WI38 (cell line): Measurements from ENCODE around the gene NAA16.

Experiments
- H3K4me3 ChIP-seq: 2 replicates; pipeline ENCODE4 v1.5.1; 2011; ENCODE audit warnings: low read depth, mild to moderate bottlenecking, control low read depth, low read length
- TF ChIP-seq, protein P1 (sequence below): IDR thresholded peaks from 2 replicates; pipeline ENCODE4 v1.5.1; 2012; ENCODE audit warnings: low read depth, mild to moderate bottlenecking, control low read depth, low read length

Gene NAA16

DNA sequence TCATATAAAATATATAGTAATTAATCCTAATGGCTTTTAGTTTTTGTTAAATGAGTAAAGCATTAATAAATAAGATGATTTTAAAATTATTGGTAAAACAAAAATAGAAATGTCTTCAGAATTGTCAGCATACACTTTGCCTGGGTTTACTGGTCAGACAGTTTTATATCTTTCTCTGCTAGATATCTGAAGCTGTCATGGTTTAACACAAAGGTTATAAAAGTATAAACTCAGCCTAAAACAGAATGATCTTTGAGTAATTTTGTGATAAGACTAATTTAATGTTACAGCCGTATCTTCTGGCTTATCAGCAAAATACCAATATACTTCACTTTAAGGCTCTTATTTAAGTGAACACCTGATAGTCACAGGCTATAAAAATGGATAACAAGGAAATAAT lies 17.8 kb upstream of the NAA16 start:
- TF ChIP-seq, protein P1, sequence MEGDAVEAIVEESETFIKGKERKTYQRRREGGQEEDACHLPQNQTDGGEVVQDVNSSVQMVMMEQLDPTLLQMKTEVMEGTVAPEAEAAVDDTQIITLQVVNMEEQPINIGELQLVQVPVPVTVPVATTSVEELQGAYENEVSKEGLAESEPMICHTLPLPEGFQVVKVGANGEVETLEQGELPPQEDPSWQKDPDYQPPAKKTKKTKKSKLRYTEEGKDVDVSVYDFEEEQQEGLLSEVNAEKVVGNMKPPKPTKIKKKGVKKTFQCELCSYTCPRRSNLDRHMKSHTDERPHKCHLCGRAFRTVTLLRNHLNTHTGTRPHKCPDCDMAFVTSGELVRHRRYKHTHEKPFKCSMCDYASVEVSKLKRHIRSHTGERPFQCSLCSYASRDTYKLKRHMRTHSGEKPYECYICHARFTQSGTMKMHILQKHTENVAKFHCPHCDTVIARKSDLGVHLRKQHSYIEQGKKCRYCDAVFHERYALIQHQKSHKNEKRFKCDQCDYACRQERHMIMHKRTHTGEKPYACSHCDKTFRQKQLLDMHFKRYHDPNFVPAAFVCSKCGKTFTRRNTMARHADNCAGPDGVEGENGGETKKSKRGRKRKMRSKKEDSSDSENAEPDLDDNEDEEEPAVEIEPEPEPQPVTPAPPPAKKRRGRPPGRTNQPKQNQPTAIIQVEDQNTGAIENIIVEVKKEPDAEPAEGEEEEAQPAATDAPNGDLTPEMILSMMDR: no peak
- no peak overlapping the region for H3K4me3 ChIP-seq

DNA sequence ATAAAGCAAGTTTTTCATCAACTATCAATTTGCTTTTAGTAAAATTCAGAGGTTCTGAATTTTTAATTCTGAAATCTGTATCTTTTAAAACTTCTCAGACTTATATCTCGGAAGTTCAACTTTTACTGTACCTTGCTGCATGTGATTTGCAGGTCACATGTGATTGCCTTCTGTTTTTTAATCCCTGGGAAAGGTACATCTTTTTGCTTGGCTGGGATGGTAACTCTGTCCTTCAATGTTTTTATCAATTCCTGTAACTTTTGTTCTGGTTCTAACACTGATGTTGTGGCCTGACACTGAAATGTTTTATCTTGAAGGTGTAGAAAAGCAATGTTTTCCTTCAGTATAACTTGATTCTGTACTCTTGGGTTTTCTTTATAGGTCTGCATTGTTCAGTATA lies 16.2 kb upstream of the NAA16 start:
- TF ChIP-seq, protein P1: no peak
- H3K4me3 ChIP-seq: no peak overlapping the region

DNA sequence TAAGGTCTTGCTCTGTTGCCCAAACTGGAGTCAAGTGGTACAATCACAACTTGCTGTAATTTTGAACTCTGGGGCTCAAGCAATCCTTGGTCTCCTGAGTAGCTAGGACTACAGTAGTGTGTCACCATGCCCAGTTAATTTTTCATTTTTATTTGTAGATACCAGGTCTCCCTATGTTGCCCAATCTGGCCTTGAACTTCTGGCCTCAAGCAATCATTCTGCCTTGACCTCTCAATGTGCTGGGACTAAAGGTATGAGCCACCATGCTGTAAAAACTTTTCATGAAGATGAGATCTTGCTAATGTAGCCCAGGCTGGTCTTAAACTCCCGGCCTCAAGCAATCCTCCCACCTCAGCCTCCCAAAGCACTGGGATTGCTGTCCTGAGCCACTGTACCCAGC lies 15.1 kb upstream of the NAA16 start:
- H3K4me3 ChIP-seq: no peak overlapping the region
- TF ChIP-seq, protein P1: no peak

DNA sequence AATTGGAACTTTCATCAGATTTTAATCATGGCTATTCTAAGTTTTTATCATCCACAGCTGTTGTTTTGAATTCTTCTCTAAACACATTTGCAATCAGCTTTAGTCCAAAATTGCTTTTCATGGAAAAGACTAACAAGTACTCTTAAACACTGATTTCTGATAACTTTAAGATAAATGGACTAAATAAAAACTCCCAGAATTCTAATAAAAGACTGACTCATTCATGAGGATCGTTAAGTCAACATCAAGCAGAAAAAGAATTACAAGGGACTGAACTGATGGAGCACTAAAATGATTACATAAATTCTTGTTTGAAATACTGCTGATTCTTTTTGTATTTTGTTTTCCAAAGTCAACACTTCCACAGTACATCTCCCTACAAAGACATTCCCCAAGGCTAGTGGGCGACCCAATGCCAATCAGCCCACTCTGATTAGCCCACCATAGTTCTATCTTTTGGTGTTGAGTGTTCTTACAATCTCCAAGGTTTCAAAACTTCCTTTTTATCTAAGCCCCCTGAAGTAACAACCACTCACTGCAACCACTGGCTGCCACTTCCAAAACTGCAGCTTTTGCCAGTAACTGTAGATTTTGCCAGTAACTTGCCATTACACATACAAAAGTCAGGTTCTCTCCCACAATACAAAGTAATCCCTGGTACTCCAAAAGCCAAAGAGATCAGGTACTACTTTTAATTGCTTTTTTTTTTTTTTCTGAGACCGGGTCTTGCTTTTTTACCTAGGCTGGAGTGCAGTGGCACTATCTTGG lies 14.0 kb upstream of the NAA16 start:
- TF ChIP-seq, protein P1: no peak
- no peak overlapping the region for H3K4me3 ChIP-seq

DNA sequence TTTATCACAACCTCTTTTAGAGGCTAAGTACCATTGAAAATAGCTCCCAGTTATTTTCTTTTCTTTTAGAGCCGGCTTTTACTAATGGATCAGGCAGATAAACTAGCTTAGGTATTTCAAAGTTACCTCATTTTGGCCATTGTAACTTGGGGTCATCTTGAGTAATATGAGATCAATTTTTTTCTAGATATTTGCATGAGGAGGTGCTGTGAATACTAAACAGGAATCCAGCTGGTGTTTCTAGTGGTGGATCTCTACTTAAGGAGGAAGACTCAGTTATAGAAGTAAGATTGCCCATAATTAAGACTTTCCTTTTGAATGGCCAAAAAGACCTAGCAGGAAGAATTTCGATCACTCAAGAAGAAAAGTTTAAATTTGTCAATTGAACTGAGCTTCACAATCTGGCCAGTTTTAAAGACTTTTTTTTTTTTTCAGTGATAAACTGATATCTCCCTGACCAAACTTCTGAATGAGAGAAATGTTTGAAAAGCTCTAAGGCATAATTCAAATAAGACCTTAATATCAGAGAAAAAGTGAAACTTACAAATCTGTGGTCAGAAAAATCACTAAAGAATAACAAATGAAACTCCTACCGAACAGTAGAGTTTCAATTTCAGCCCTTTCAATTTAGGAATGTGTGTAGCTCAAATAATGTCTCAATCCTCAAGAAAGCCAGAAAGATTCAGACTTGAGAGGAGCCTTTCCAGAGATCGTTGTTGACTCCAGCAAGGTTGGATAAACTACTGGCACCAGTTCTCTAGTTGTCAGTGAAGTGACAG lies 11.6 kb upstream of the NAA16 start:
- no peak overlapping the region for H3K4me3 ChIP-seq
- TF ChIP-seq, protein P1: no peak

DNA sequence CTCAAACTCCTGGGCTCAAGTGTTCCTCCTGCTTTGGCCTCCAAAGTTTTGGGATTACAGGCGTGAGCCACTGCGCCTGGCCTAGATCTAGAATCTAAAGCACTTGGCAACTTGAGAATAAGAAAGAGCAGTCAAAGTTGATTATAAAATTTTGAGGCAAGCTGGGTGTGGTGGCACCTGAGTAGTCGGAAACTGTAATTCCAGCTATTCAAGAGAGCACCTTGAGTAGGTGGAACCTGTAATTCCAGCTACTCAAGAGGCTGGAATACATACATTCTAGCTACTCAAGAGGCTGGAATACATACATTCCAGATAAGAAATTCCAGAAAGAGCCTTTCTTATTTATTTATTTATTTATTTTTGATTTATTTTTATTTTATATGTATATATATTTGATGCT lies 8.3 kb upstream of the NAA16 start:
- TF ChIP-seq, protein P1: no peak
- no peak overlapping the region for H3K4me3 ChIP-seq

DNA sequence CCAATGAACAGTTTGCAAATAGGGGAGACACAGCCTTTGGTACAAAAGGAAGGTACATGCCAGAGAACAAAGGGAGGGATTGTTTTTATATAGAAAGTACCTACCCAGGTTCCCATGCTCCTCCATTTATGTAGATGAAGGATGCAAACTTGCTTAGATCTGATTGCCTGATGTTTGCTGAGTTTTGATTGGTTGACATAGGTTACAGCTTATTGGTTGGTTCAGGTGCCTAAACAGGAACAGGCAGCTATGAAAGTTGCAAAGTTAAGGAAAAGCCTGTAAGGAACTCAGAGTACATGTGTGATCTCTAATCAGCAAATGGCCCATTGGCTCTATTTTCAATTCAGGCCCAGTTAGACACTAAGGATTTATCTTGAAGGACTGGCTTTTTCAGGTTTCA lies 6.5 kb upstream of the NAA16 start:
- TF ChIP-seq, protein P1: no peak
- H3K4me3 ChIP-seq: no peak overlapping the region
